HG02870 (cell line): Measurements from ENCODE around the gene DEXI.
"Not testable (repeated sequence)": the region's sequence is repeated elsewhere in the genome, so short reads cannot be mapped to it uniquely, and the experiment has no call there.

Source experiments
- ATAC-seq: cut with Tn5 transposase; IDR thresholded peaks from one replicate; pipeline ENCODE4 v1.9.1; 2021; ENCODE audit warnings: mild to moderate bottlenecking, moderate library complexity; ENCODE audit not compliant: unreplicated experiment

DEXI gene

GRCh38 chr16:10970065-10970464 lies 27.8 kb upstream of the DEXI start:
- no peak for ATAC-seq

DNA sequence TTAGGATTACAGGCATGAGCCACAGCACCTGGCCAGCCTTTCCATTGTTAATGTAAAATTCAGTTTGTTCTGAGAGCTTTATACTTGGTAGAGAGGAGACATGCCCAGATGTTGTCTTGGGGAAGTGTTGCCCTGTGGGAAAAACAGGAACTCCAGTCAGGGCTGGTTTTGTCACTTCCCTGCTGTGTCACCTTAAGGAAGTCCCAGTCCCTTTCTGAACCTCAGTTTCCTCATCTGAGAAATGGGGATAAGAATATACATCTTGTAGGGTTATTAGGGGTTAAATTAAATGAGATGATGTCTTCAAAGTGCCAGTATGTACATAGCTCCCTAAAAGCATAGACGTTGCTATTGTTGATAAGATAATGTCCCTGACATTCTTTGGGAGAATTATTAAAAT lies 27.3 kb upstream of the DEXI start:
- ATAC-seq: no peak

GRCh38 chr16:10968498-10968897 lies 26.2 kb upstream of the DEXI start:
- ATAC-seq: no peak

DNA sequence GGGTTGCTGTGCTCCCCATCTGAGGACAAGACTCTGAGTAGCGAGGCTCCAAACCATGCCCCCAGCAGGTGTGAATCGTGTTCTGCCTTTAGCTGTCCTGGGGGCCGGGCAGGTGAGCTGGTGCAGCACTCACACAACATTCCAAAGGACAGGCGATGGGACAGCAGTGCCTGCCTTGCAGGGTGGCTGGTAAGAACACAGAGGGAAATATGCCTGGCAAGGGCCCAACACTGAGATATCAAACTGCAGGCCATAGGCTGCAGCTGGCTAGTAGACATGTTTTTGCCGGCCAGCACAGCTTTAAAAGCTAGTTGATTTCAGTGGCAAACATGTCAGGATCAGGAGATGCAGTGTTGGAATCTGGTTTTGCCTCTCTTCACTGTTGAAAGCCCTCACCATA lies 25.7 kb upstream of the DEXI start:
- ATAC-seq: no peak

DNA sequence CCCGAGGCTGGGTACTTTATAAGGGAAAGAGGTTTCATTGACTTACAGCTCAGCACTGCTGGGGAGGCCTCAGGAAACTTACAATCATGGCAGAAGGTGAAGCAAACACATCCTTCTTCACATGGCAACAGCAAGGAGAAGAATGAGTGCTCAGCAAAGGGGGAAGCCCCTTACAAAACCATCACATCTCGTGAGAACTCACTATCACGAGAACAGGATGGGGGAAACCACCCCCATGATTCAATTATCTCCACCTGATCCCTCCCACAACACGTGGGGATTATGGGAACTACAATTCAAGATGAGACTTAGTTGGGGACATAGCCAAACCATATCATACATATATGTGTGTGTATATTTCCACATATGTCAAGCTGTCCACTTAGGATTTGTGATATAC lies 24.3 kb upstream of the DEXI start:
- ATAC-seq: not testable (repeated sequence)

- no peak for ATAC-seq
Observed at GRCh38 chr16:10966129-10966528, 23.9 kb upstream of the DEXI start.

- ATAC-seq: peak; percentile 56
Observed at GRCh38 chr16:10965440-10966061, 23.3 kb upstream of the DEXI start.

- ATAC-seq: peak; percentile 54
Observed at GRCh38 chr16:10964891-10965326, 22.6 kb upstream of the DEXI start.

- peak; percentile 37 for ATAC-seq
Observed at GRCh38 chr16:10964039-10964890, 22.0 kb upstream of the DEXI start.

- no peak for ATAC-seq
Observed at GRCh38 chr16:10961231-10961630, 19.0 kb upstream of the DEXI start.

GRCh38 chr16:10959161-10959560 lies 16.9 kb upstream of the DEXI start:
- no peak for ATAC-seq

GRCh38 chr16:10957771-10958482 lies 15.7 kb upstream of the DEXI start:
- peak; percentile 44 for ATAC-seq

DNA sequence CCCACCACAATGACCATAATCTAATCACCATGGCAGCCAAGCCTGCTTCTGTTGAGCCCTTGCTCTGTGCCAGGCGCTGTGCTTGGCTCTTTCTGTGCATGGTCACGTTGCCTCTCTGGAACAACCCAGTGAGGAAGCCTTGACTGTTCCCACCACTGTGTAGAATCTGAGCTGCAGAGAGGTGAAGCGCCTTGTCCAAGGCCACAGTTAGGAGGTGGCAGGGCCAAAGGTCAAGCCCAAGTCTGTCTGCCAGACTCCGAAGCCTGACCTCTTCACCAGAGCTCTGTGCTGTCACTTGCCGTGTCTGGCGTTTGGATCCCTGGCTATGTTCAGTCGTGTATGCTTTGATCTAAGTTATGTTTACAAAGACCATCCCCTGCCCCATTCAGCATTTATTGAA lies 12.6 kb upstream of the DEXI start:
- ATAC-seq: no peak

DNA sequence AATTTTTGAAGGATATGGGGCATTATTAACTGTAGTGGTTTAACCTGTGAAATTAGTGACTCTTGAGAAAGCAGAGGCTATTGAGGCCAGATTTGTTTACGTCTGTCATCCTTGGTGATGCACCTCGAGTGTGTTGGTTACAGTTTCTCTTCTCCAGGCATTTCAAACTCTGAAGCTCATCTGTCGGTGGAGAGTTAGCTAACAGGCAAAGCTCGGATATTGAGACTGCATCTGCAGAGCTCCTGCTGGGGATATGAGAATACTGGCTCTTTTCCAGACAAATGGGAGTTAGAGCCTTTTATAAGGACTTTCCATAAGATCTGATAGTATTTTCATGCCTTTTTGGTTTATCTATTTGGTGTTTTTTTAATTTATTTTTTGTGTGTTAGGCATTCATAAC lies 8.8 kb upstream of the DEXI start:
- no peak for ATAC-seq

DNA sequence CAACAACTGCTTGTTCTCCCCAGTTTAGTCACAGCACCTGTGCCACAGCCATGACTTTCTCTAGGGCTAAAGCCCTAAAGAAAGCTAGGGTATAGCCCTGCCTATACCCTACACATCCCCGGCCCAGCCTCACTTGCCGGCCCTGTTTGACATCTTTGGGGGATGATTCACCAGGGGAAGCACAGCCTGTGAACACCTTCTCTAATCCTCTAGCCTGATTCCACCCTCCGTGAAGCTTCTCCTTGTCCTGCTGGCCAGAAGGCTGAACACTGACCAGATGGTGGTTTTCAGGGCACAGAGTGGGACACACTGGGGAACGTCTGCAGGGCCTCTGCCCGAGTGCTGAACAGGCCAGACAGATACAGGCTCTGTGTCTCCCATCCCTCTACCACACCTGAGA lies 8.1 kb upstream of the DEXI start:
- ATAC-seq: no peak

DNA sequence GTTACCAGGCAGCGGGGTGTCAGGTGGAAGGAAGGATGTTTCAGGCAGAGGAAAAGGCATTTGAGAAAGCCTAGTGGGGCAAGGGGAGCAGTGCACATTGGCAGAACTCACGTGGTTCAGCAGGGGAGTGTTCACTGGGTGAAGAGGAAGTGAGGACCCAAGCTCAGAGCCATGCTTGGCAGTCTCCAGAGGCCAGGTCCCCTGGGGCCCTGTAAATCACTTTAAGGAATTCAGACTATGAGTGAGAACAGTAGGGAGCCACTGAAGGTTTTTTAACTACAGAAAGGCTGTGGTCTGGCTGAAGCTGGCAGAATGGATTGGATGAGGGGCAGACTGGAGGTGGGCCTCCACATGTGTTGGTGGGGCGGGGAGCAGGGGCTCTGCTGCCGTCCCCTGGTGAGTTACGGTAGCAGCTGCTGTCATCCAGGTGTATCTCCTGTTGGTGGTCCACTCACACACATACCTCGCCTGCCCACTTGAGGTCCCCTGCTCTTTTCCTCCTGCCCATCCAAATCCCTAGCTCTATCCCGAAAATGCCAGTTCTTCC lies 7.2 kb upstream of the DEXI start:
- ATAC-seq: peak; percentile 58

DNA sequence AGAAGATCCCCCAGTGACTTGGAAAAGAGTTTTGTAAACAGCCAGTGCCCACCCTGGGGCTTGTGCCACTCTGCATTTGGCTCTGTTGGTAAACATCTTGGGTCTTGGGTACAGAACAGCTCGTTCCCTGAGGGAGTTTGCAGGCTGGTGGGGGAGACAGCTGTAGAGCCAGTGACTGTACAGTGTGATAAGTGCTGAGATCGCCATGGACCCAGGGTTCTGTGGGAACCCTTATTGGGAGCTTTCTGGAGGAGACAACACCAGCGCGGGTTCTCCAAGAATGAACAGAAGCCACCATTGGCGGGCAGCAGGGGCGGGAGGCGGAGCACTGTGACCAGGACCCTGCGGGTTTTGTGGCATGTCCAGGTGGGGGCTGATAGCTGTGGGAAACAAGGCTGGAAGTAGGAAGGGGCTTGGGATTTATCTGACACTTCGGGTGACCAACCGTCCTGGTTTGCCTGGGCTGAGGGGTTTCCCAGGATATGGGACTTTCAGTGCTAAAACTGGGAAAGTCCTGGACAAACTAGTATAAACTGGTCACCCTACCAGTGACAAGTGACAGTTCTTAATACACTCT lies 5.0 kb upstream of the DEXI start:
- ATAC-seq: no peak

DNA sequence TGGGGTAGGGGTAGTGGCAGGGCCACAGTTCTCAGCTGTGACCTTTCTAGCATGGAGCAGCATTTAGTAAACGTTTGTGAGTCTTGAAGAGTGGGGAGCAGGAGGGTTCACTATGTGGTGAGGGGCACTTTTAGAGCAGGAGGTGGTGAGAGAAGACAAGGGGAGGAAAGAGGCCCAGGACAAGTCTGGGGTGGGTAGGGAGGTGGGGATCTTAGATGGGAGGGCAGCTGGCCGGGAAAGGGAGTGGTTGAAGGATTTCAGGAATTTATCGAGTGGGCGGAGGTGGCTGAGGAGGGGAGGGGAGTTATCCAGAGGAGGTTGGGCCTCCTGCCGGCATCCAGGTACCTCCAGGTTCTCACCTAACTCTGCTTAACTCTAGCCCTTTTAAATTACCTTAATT lies 4.0 kb upstream of the DEXI start:
- no peak for ATAC-seq

DNA sequence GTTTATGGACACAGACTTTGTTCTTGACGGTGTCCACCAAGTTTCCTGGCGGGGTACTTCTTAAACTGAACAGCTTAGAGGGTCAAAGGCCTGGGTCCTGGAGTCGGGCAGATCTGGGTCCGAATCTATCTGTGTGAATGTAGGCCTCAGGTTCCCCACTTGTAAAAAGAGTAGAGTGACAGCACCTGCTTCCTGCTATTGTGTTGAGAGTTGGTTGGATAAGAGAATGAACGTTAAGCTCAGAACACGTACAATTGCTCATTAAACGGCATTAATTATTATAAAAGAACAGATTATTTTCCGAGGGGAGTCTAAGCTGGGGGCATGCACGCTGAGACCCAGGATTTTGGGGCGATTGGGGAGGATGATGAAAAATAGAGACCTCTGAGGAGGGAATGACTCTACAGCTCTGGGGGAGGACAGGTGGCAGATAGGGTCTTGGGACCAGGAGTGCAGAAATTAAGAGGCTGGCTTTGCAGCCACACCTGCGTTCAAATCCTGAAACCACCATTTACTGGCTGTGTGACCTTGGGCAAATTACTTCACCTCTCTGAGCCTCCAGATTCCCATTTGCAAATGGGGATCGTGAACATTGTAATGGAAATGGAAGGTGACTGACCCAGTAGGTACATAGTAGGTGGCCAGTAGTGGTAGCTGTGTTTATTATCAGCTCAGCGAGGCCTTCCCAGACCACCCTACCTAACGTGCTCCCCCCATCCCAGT lies 3.0 kb upstream of the DEXI start:
- ATAC-seq: no peak

DNA sequence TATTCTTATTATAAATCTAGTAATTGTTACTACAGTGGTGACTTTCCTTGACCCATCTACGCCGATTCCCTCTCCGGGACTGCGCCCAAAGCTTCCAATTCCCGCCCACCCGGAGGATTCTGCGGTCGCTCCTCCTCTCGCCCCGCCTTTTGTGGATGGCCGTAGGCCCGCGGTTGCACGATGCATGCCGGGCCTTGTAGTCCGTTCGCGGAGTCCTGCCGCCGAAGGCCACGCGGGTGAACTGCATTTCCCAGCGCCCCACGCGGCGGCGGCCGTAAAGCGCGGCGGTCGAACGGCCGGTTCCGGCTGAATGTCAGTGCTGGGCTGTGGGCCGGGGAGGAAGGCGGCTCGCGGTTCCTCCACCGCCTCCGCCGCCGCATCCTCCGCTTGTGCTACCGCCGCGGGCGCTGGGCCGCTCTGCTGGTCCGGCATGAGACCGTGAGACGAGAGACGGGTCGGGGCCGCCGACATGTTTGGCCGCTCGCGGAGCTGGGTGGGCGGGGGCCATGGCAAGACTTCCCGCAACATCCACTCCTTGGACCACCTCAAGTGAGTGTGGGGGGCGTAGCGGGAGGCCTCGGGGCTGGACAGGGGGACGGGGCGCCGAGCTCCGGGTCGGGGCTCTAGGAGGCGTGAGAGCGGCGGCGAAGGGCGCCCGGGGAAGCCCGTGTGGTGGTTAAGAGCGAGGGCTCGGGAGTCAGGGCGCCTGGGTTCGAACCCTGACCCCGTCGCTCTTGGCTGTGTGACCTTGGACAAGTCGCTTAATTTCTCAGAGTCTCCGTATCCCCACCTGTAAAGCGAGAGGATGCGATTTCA lies 2.2 kb upstream of the DEXI start, which contains the start of gene CLEC16A:
Gene CLEC16A, plus strand, starts transcription at position 316 of the 816 bp plus-strand sequence. Its CDS starts 154 bp downstream, at position 470.
- peak; percentile 76 for ATAC-seq
